IMR-90 (cell line): Measurements from ENCODE around the gene ARRB1. TPM values are rescaled to one million over a fixed set of nuclear protein-coding genes. Genes with fewer than 3 reads are reported as not detected.

Source experiments
- ATAC-seq: fragments of 200-7000 bp; cut with Tn5 transposase; 2 replicates; pipeline ENCODE4 v1.9.1; 2020; ENCODE audit warnings: low read depth, mild to moderate bottlenecking, moderate library complexity
- BruUV-seq: library from RNA; stranded (reverse); fragments of 400-500 nt; replicated peaks from 2 replicates; lab custom pipeline; 2021; lab: Mats Ljungman, UMichigan
- CTCF ChIA-PET: fragments of 300-600 bp; formaldehyde crosslinking; extraction: SDS; loops from one replicate; lab custom pipeline; 2021; ENCODE audit warnings: antibody characterized with exemption; lab: Yijun Ruan, JAX
- POLR2A ChIA-PET: fragments of 300-600 bp; sonication (Branson Sonifier 250); formaldehyde crosslinking; loops from one replicate; lab custom pipeline; 2022; ENCODE audit warnings: antibody characterized with exemption; ENCODE audit not compliant: unreplicated experiment; lab: Charles Lee
- DNase-seq: peaks from one replicate; pipeline ENCODE4 v3.0.0; 2013
- H2AFZ ChIP-seq: replicated peaks from 2 replicates; pipeline ENCODE3; 2013; ENCODE audit warnings: low read length, mild to moderate bottlenecking; ENCODE audit not compliant: poor library complexity
- H2AK5ac ChIP-seq: 2 replicates; pipeline ENCODE4 v1.6.1; 2013; ENCODE audit warnings: low read depth, low read length, inconsistent platforms
- H2AK9ac ChIP-seq: replicated peaks from 2 replicates; pipeline ENCODE3; 2013; ENCODE audit warnings: mild to moderate bottlenecking, low read depth, low read length, moderate library complexity; ENCODE audit not compliant: poor library complexity
- H2BK120ac ChIP-seq: 2 replicates; pipeline ENCODE4 v1.6.1; 2013; ENCODE audit warnings: low read depth, low read length, inconsistent platforms
- H2BK15ac ChIP-seq: 3 replicates; pipeline ENCODE4 v1.6.1; 2013; ENCODE audit warnings: low read depth, low read length, inconsistent platforms
- H2BK20ac ChIP-seq: 2 replicates; pipeline ENCODE4 v1.6.1; 2013; ENCODE audit warnings: low read depth, mild to moderate bottlenecking, inconsistent platforms, low read length, moderate library complexity
- H2BK5ac ChIP-seq: 2 replicates; pipeline ENCODE4 v1.6.1; 2013; ENCODE audit warnings: mild to moderate bottlenecking, low read depth, low read length, inconsistent platforms; ENCODE audit not compliant: poor library complexity, severe bottlenecking
- H3K14ac ChIP-seq: replicated peaks from 2 replicates; pipeline ENCODE4 v1.6.1; 2013; ENCODE audit warnings: low read depth, low read length, inconsistent platforms
- H3K18ac ChIP-seq: 2 replicates; pipeline ENCODE4 v1.6.1; 2013; ENCODE audit warnings: low read depth, low read length, control low read depth
- H3K23ac ChIP-seq: 2 replicates; pipeline ENCODE4 v1.6.1; 2013; ENCODE audit warnings: low read depth, low read length, inconsistent platforms
- H3K27ac ChIP-seq: 2 replicates; pipeline ENCODE4 v1.5.1; 2013; ENCODE audit warnings: mild to moderate bottlenecking, control low read depth, low read length; ENCODE audit not compliant: insufficient read depth
- H3K27me3 ChIP-seq: 2 replicates; pipeline ENCODE4 v1.6.1; 2013; ENCODE audit warnings: low read length; ENCODE audit not compliant: control insufficient read depth, insufficient read depth
- H3K36me3 ChIP-seq: 2 replicates; pipeline ENCODE4 v1.6.1; 2013; ENCODE audit warnings: low read length, mixed read lengths; ENCODE audit not compliant: control insufficient read depth, insufficient read depth
- H3K4ac ChIP-seq: 2 replicates; pipeline ENCODE4 v1.6.1; 2013; ENCODE audit warnings: low read depth, low read length, inconsistent platforms
- H3K4me1 ChIP-seq: 2 replicates; pipeline ENCODE4 v1.6.1; 2013; ENCODE audit warnings: low read length, mixed read lengths; ENCODE audit not compliant: control insufficient read depth, insufficient read depth
- H3K4me2 ChIP-seq: 2 replicates; pipeline ENCODE4 v1.6.1; 2013; ENCODE audit warnings: low read depth, mild to moderate bottlenecking, control low read depth, low read length, moderate library complexity
- H3K4me3 ChIP-seq: 2 replicates; pipeline ENCODE4 v1.5.1; 2013; ENCODE audit warnings: low read depth, mild to moderate bottlenecking, control low read depth, low read length, moderate library complexity; ENCODE audit not compliant: insufficient read depth
- H3K56ac ChIP-seq: 2 replicates; pipeline ENCODE4 v1.6.1; 2013; ENCODE audit warnings: low read length, inconsistent platforms; ENCODE audit not compliant: insufficient read depth; ENCODE audit errors: extremely low read depth
- H3K79me1 ChIP-seq, 2 experiments: 2 replicates each; pipeline ENCODE4 v1.6.1; 2013; ENCODE audit warnings: low read length in 2 of 2, inconsistent platforms in 1 of 2, low read depth in 1 of 2
- H3K9ac ChIP-seq: 2 replicates; pipeline ENCODE4 v1.6.1; 2013; ENCODE audit warnings: low read depth, low read length, control low read depth
- H3K9me1 ChIP-seq: 2 replicates; pipeline ENCODE4 v1.6.1; 2013; ENCODE audit warnings: low read length, inconsistent platforms; ENCODE audit not compliant: insufficient read depth
- H3K9me3 ChIP-seq: 2 replicates; pipeline ENCODE4 v1.6.1; 2013; ENCODE audit warnings: low read length; ENCODE audit not compliant: control insufficient read depth, insufficient read depth
- H4K20me1 ChIP-seq: 2 replicates; pipeline ENCODE4 v1.6.1; 2013; ENCODE audit warnings: low read length, inconsistent platforms; ENCODE audit not compliant: insufficient read depth
- H4K5ac ChIP-seq: 2 replicates; pipeline ENCODE4 v1.6.1; 2013; ENCODE audit warnings: mild to moderate bottlenecking, low read depth, low read length, control low read depth
- H4K8ac ChIP-seq, 2 experiments: 2 replicates each; pipeline ENCODE4 v1.6.1; 2013; ENCODE audit warnings: low read depth in 2 of 2, low read length in 2 of 2, control low read depth in 1 of 2, inconsistent platforms in 1 of 2
- H4K91ac ChIP-seq: 2 replicates; pipeline ENCODE4 v1.6.1; 2013; ENCODE audit warnings: low read depth, low read length, inconsistent platforms; ENCODE audit not compliant: insufficient read depth
- BHLHE40 ChIP-seq: fragments of 150-350 bp; IDR thresholded peaks from 2 replicates; pipeline ENCODE4 v1.6.1; 2016; ENCODE audit warnings: mild to moderate bottlenecking, low read depth, low read length
- CEBPB ChIP-seq: IDR thresholded peaks from 2 replicates; pipeline ENCODE4 v1.6.1; 2012; ENCODE audit warnings: low read depth, low read length, improper control_type of control experiment
- CHD1 ChIP-seq: IDR thresholded peaks from 2 replicates; pipeline ENCODE4 v1.6.1; 2012; ENCODE audit warnings: low read depth, low read length, improper control_type of control experiment
- FOS ChIP-seq: fragments of 150-350 bp; IDR thresholded peaks from 2 replicates; pipeline ENCODE4 v1.6.1; 2016; ENCODE audit warnings: low read depth, low read length
- MAFK ChIP-seq: IDR thresholded peaks from 2 replicates; pipeline ENCODE4 v1.6.1; 2012; ENCODE audit warnings: low read depth, low read length, improper control_type of control experiment
- MAZ ChIP-seq: IDR thresholded peaks from 2 replicates; pipeline ENCODE4 v1.6.1; 2012; ENCODE audit warnings: low read depth, mild to moderate bottlenecking, low read length, improper control_type of control experiment, moderate library complexity, borderline replicate concordance
- MXI1 ChIP-seq: IDR thresholded peaks from 2 replicates; pipeline ENCODE4 v1.6.1; 2012; ENCODE audit warnings: low read depth, mild to moderate bottlenecking, low read length, moderate library complexity, borderline replicate concordance
- NFE2L2 ChIP-seq: fragments of 150-350 bp; IDR thresholded peaks from 2 replicates; pipeline ENCODE4 v1.6.1; 2016; ENCODE audit warnings: low read depth, mild to moderate bottlenecking, low read length
- POLR2A ChIP-seq: IDR thresholded peaks from 2 replicates; pipeline ENCODE4 v1.6.1; 2012; ENCODE audit warnings: mild to moderate bottlenecking, low read depth, low read length
- RAD21 ChIP-seq: IDR thresholded peaks from 2 replicates; pipeline ENCODE4 v1.6.1; 2012; ENCODE audit warnings: low read length, improper control_type of control experiment
- RCOR1 ChIP-seq: IDR thresholded peaks from 2 replicates; pipeline ENCODE4 v1.6.1; 2012; ENCODE audit warnings: mild to moderate bottlenecking, low read length, improper control_type of control experiment; ENCODE audit not compliant: insufficient replicate concordance
- RFX5 ChIP-seq: IDR thresholded peaks from 2 replicates; pipeline ENCODE4 v1.8.0; 2012; ENCODE audit warnings: low read depth, mild to moderate bottlenecking, low read length, moderate library complexity
- SMC3 ChIP-seq: fragments of 150-350 bp; IDR thresholded peaks from 2 replicates; pipeline ENCODE4 v1.6.1; 2016; ENCODE audit warnings: low read depth, mild to moderate bottlenecking, antibody characterized with exemption, low read length, moderate library complexity
- WGBS, 2 experiments: methylation state at CpG; one replicate each; pipeline versions ENCODE4 v1.1.5 to v1.1.7; 2013; ENCODE audit warnings: missing lambda C conversion rate in 2 of 2; ENCODE audit not compliant: insufficient read length in 1 of 2; ENCODE audit errors: extremely low coverage in 2 of 2; 5-methylcytosine and 5-hydroxymethylcytosine counted together
- dilution Hi-C: fragments of 300-500 bp; cut with HindIII; formaldehyde crosslinking; loops from one replicate; pipeline ENCODE4 v1.14.3; 2018; ENCODE audit warnings: low sequenced_read_pairs; ENCODE audit not compliant: unreplicated experiment
- in situ Hi-C: fragments of 300-500 bp; cut with MboI; formaldehyde crosslinking; loops from 3 replicates; pipeline ENCODE4 v1.14.3; 2019; ENCODE audit warnings: low sequenced_read_pairs, inconsistent platforms, mixed read lengths
- intact Hi-C: fragments of 100-400 bp; cut with micrococcal nuclease; formaldehyde crosslinking; loops from 2 replicates; pipeline ENCODE4 v1.10.0; 2022
- polyA plus RNA-seq, 3 experiments: library from polyadenylated mRNA; depleted of rRNA; stranded (reverse); fragments of >200 nt; gene quantifications; 2 replicates each; pipeline ENCODE4 v1.2.3, GENCODE V29; 2012; ENCODE audit warnings: low replicate concordance in 1 of 3
- total RNA-seq: library from RNA; depleted of rRNA; stranded (reverse); fragments of >200 nt; gene quantifications from 2 replicates; pipeline ENCODE4 v1.2.3, GENCODE V29; 2012
- TF ChIP-seq, protein P1 (sequence below): fragments of 150-350 bp; IDR thresholded peaks from 2 replicates; pipeline ENCODE4 v1.6.1; 2017; ENCODE audit warnings: mild to moderate bottlenecking, antibody characterized with exemption, low read length, low read depth
- TF ChIP-seq, protein P2 (sequence below): conservative IDR thresholded peaks from 2 replicates; pipeline ENCODE4 v1.5.1; 2012; ENCODE audit warnings: mild to moderate bottlenecking, low read depth, low read length, improper control_type of control experiment
- TF ChIP-seq, protein P3 (sequence below): fragments of 150-350 bp; IDR thresholded peaks from 2 replicates; pipeline ENCODE4 v1.6.1; 2016; ENCODE audit warnings: low read depth, mild to moderate bottlenecking, low read length, moderate library complexity, borderline replicate concordance

Gene ARRB1
- total and polyA plus RNA-seq, 2 of the 4 experiments (the other 2 are of a cell fraction), result 11.0 to 17.4 TPM

DNA sequence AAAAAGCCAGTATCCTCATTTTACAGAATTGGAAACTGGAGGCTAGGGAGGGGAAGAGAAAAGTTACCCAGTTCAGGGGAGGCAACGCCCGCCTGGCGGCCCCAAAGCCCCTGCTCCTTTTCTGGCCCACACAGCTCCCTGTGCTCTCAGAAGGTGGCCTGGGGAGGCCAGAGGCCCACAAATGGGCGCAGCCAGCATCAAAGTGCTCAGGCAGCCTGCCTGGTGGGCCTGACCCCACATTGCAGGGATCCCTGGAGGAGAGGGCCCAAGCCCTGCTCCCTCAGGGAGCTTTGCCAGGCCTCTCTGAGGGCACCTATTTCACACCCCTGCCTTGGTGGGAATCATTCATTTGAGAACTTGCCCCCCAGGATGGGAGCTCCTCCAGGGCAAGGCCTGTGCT lies 42.5 kb downstream of the ARRB1 start:
- Histone ChIP-seq H3K4ac (no peak overlapping the region), H3K4me1 (peaks cover 12% of the 10 kb centered on the region), H2AK5ac (no peak overlapping the region), H2BK120ac (no peak overlapping the region), H3K14ac (no peak overlapping the region), H3K4me3 (no peak overlapping the region), H3K9ac (no peak overlapping the region), H4K5ac (no peak overlapping the region), H2AK9ac (no peak overlapping the region), H3K79me1 (no peaks in the 10 kb centered on the region), H3K18ac (no peak overlapping the region), H3K4me2 (no peak overlapping the region), H2AFZ (no peak overlapping the region), H4K91ac (no peak overlapping the region), H3K27me3 (no peaks in the 10 kb centered on the region; the same call in 1 of the 2 replicates), H3K9me3 (0 out of 2 replicates have a peak, but pooled peaks cover 2% of the 10 kb centered on the region), H2BK20ac (no peak overlapping the region), H3K23ac (no peak overlapping the region), H3K27ac (no peak overlapping the region), H4K20me1 (no peaks in the 10 kb centered on the region; the same call in 1 of the 2 replicates), H4K8ac (no peak overlapping the region), H2BK15ac (no peak overlapping the region), H3K56ac (no peak overlapping the region), H3K9me1 (no peaks in the 10 kb centered on the region; the same call in 1 of the 2 replicates), H2BK5ac (no peak overlapping the region), H3K36me3 (peaks cover 2% of the 10 kb centered on the region; the same call in 1 of the 2 replicates)
- dilution Hi-C loops, result no loop called here
- TF ChIP-seq MXI1 (no peak), MAZ (no peak), RFX5 (no peak), MAFK (no peak), RAD21 (no peak), SMC3 (no peak), CHD1 (no peak), RCOR1 (no peak), FOS (no peak), POLR2A (no peak), BHLHE40 (no peak), NFE2L2 (no peak), CEBPB (no peak)
- TF ChIP-seq, protein P1, sequence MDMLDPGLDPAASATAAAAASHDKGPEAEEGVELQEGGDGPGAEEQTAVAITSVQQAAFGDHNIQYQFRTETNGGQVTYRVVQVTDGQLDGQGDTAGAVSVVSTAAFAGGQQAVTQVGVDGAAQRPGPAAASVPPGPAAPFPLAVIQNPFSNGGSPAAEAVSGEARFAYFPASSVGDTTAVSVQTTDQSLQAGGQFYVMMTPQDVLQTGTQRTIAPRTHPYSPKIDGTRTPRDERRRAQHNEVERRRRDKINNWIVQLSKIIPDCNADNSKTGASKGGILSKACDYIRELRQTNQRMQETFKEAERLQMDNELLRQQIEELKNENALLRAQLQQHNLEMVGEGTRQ, result no peak
- TF ChIP-seq, protein P2, sequence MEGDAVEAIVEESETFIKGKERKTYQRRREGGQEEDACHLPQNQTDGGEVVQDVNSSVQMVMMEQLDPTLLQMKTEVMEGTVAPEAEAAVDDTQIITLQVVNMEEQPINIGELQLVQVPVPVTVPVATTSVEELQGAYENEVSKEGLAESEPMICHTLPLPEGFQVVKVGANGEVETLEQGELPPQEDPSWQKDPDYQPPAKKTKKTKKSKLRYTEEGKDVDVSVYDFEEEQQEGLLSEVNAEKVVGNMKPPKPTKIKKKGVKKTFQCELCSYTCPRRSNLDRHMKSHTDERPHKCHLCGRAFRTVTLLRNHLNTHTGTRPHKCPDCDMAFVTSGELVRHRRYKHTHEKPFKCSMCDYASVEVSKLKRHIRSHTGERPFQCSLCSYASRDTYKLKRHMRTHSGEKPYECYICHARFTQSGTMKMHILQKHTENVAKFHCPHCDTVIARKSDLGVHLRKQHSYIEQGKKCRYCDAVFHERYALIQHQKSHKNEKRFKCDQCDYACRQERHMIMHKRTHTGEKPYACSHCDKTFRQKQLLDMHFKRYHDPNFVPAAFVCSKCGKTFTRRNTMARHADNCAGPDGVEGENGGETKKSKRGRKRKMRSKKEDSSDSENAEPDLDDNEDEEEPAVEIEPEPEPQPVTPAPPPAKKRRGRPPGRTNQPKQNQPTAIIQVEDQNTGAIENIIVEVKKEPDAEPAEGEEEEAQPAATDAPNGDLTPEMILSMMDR, result no peak
- TF ChIP-seq, protein P3, sequence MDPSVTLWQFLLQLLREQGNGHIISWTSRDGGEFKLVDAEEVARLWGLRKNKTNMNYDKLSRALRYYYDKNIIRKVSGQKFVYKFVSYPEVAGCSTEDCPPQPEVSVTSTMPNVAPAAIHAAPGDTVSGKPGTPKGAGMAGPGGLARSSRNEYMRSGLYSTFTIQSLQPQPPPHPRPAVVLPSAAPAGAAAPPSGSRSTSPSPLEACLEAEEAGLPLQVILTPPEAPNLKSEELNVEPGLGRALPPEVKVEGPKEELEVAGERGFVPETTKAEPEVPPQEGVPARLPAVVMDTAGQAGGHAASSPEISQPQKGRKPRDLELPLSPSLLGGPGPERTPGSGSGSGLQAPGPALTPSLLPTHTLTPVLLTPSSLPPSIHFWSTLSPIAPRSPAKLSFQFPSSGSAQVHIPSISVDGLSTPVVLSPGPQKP, result no peak
- in situ Hi-C loops, result no loop called here
- ATAC-seq, result no peak
- no peak for DNase-seq
- ChIA-PET CTCF (interaction anchor here (0.6 kb wide), 1 partner anchor 194 kb away, joined by 8 read pairs; no protein-coding TSS in a partner anchor), POLR2A (no interaction called here)
- WGBS, 2 experiments, result 75% methylated on average over 1 of the region's 4 CpGs; no CpG with 5 or more reads in 1 of the 2 experiments
- intact Hi-C loops, result no loop called here
- BruUV-seq, result no TSS peak
